SK-N-SH treated with all-trans-retinoic acid at 6 μM for 48 hours (cell line): ENCODE data around the gene C1orf56.

Experiments used
- CREB5 ChIP-seq: fragments of 250-450 bp; sonication (Bioruptor Pico); IDR thresholded peaks from 2 replicates; pipeline ENCODE4 v1.5.1; 2020; ENCODE audit warnings: low read depth, mild to moderate bottlenecking, moderate library complexity
- CSRNP3 ChIP-seq: fragments of 250-450 bp; sonication (Bioruptor Pico); IDR thresholded peaks from 2 replicates; pipeline ENCODE4 v1.5.1; 2021; ENCODE audit warnings: mild to moderate bottlenecking, moderate library complexity
- ESRRG ChIP-seq: fragments of 250-450 bp; sonication (Bioruptor Pico); IDR thresholded peaks from 2 replicates; pipeline ENCODE4 v1.6.1; 2021; ENCODE audit warnings: mild to moderate bottlenecking
- ISL1 ChIP-seq: fragments of 250-450 bp; sonication (Bioruptor Pico); IDR thresholded peaks from 2 replicates; pipeline ENCODE4 v2.1.2; 2022; ENCODE audit warnings: mild to moderate bottlenecking, moderate library complexity
- PATZ1 ChIP-seq: fragments of 250-450 bp; sonication (Bioruptor Pico); IDR thresholded peaks from 2 replicates; pipeline ENCODE4 v1.8.0; 2020; ENCODE audit warnings: mild to moderate bottlenecking, moderate library complexity, borderline replicate concordance
- PPARA ChIP-seq: fragments of 250-450 bp; sonication (Bioruptor Pico); IDR thresholded peaks from 2 replicates; pipeline ENCODE4 v1.5.0; 2020; ENCODE audit warnings: mild to moderate bottlenecking, borderline replicate concordance
- SNAI2 ChIP-seq: fragments of 250-450 bp; sonication (Bioruptor Pico); IDR thresholded peaks from 2 replicates; pipeline ENCODE4 v1.5.0; 2020; ENCODE audit warnings: mild to moderate bottlenecking, moderate library complexity
- ZFP30 ChIP-seq: fragments of 450-650 bp; formaldehyde crosslinking; IDR thresholded peaks from 2 replicates; pipeline ENCODE4 v1.5.0; 2022; ENCODE audit warnings: mild to moderate bottlenecking, moderate library complexity
- ZNF70 ChIP-seq: fragments of 450-650 bp; formaldehyde crosslinking; IDR thresholded peaks from 2 replicates; pipeline ENCODE4 v1.5.0; 2020; ENCODE audit warnings: mild to moderate bottlenecking, moderate library complexity

GRCh38 chr1:151039521-151039920, 8.0 kb upstream of the C1orf56 start:
- TF ChIP-seq ISL1 (CRISPR knock-in tag) (no peak), PPARA (CRISPR knock-in tag) (no peak), ESRRG (CRISPR knock-in tag) (no peak), PATZ1 (no peak), ZFP30 (CRISPR knock-in tag) (no peak), CSRNP3 (CRISPR knock-in tag) (no peak), ZNF70 (CRISPR knock-in tag) (no peak), CREB5 (CRISPR knock-in tag) (no peak), SNAI2 (CRISPR knock-in tag) (no peak)
